ENCODE measurements around the gene C2orf92.

The C2orf92 gene

DNA sequence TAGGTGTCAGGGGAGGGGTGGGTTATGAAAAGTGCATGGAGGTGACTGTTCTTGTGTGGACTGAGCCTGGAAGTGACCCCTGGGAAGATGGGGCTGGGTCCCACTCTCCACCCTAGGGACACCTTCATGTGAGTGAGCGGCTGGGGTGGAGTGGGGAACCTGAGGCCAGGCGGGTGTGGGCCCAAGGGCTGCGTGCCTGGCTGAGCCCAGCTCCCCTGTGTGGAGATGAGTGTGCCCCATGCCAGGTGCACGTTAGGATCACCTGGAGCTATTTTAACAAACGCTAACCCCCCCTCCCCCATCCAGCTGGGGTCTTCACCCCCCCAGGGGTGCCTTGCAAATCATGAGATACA lies 70.4 kb downstream of the C2orf92 start:
- Mint-ChIP-seq H3K27ac (no peak overlapping the region), H3K36me3 (ENCODE audit: low read depth) (peaks cover 12% of the 10 kb centered on the region), H3K27me3 (peaks cover 2% of the 10 kb centered on the region), H3K4me3 (no peak overlapping the region), H3K4me1 (ENCODE audit: low read depth) (peaks cover 10% of the 10 kb centered on the region), H3K9me3 (no peaks in the 10 kb centered on the region)
- intact Hi-C loops (cut with micrococcal nuclease), result loop anchor here (2.0 kb wide), 1 partner anchor 645 kb away; no protein-coding TSS in a partner anchor

GRCh38 chr2:97740590-97741182 lies 71.2 kb downstream of the C2orf92 start:
- no peak overlapping the region for H3K27ac Mint-ChIP-seq
- peaks cover 10% of the 10 kb centered on the region for H3K4me1 Mint-ChIP-seq (ENCODE audit: low read depth)
- H3K36me3 Mint-ChIP-seq (ENCODE audit: low read depth), result peaks cover 14% of the 10 kb centered on the region
- intact Hi-C loops (cut with micrococcal nuclease), result loop anchor here (2.0 kb wide), 1 partner anchor 644 kb away; no protein-coding TSS in a partner anchor
- H3K4me3 Mint-ChIP-seq, result no peak overlapping the region
- peaks cover 2% of the 10 kb centered on the region for H3K27me3 Mint-ChIP-seq
- no peaks in the 10 kb centered on the region for H3K9me3 Mint-ChIP-seq

DNA sequence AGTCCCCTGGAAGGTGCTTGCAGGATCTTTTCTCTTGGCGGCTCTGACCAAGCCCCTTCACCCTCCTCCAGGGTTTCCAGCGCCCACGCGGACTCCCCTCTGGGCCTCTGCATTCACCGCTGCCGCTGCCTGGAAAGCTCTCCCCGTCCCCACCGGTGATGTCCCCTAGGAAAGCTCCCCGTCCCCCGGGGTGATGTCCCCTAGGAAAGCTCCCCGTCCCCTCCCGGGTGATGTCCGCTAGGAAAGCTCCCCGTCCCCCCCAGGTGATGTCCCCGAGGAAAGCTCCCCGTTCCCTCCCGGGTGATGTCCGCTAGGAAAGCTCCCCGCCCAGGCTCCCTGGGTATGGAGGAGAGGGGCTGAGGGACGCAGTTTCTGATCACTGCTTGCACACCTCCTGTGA lies 71.7 kb downstream of the C2orf92 start:
- Mint-ChIP-seq H3K4me1 (ENCODE audit: low read depth) (peaks cover 10% of the 10 kb centered on the region), H3K36me3 (ENCODE audit: low read depth) (peaks cover 19% of the 10 kb centered on the region), H3K9me3 (no peaks in the 10 kb centered on the region), H3K27ac (no peak overlapping the region), H3K27me3 (peaks cover 2% of the 10 kb centered on the region), H3K4me3 (no peak overlapping the region)
- intact Hi-C loops (cut with micrococcal nuclease), result loop anchor here (2.0 kb wide), 1 partner anchor 644 kb away; no protein-coding TSS in a partner anchor

DNA sequence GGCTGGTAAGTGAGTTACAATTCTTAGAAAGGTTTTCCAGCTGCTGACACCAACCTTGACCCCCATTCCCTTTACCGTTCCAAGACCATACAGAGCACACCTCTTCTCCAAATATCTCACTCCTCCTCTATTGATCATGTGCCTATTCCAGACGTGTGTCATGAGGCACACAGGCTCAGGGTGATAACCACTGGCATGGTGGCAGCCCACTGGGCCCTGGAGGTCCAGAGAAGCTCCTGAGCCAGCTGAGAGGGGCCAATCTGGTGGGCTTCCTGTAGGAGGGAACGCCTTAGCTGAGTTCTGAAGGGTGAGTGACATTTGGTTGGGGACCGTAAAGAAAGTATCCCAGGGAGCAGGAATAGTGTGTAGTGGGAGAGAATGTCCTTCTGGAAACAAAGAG lies 72.2 kb downstream of the C2orf92 start:
- Mint-ChIP-seq H3K27me3 (peaks cover 2% of the 10 kb centered on the region), H3K9me3 (no peaks in the 10 kb centered on the region), H3K4me1 (ENCODE audit: low read depth) (peaks cover 10% of the 10 kb centered on the region), H3K4me3 (no peak overlapping the region), H3K36me3 (ENCODE audit: low read depth) (peaks cover 22% of the 10 kb centered on the region), H3K27ac (no peak overlapping the region)
- intact Hi-C loops (cut with micrococcal nuclease), result loop anchor here (2.0 kb wide), 1 partner anchor 643 kb away; no protein-coding TSS in a partner anchor

GRCh38 chr2:97742381-97742847 lies 72.9 kb downstream of the C2orf92 start:
- Mint-ChIP-seq H3K27ac (no peak overlapping the region), H3K9me3 (no peaks in the 10 kb centered on the region), H3K4me3 (no peak overlapping the region), H3K27me3 (peaks cover 2% of the 10 kb centered on the region), H3K36me3 (ENCODE audit: low read depth) (peaks cover 30% of the 10 kb centered on the region), H3K4me1 (ENCODE audit: low read depth) (peaks cover 10% of the 10 kb centered on the region)
- intact Hi-C loops (cut with micrococcal nuclease), result no loop called here

- peaks cover 2% of the 10 kb centered on the region for H3K27me3 Mint-ChIP-seq
Measured at GRCh38 chr2:97743913-97744312, 74.4 kb downstream of the C2orf92 start.

GRCh38 chr2:97745474-97746174 lies 76.1 kb downstream of the C2orf92 start:
- peaks cover 14% of the 10 kb centered on the region for H3K9me3 Mint-ChIP-seq
- no peak overlapping the region for H3K27ac Mint-ChIP-seq
- peaks cover 2% of the 10 kb centered on the region for H3K27me3 Mint-ChIP-seq
- no peak overlapping the region for H3K4me3 Mint-ChIP-seq
- H3K4me1 Mint-ChIP-seq (ENCODE audit: low read depth), result peaks cover 25% of the 10 kb centered on the region
- peaks cover 49% of the 10 kb centered on the region for H3K36me3 Mint-ChIP-seq (ENCODE audit: low read depth)
- intact Hi-C loops (cut with micrococcal nuclease), result no loop called here

More at GRCh38 chr2:97743913-97744312, 74.4 kb downstream of the C2orf92 start:
- intact Hi-C loops (cut with micrococcal nuclease), result no loop called here
- Mint-ChIP-seq H3K27ac (no peak overlapping the region), H3K36me3 (ENCODE audit: low read depth) (peaks cover 33% of the 10 kb centered on the region), H3K9me3 (peaks cover under 1% of the 10 kb centered on the region), H3K4me3 (no peak overlapping the region), H3K4me1 (ENCODE audit: low read depth) (peaks cover 19% of the 10 kb centered on the region)

DNA sequence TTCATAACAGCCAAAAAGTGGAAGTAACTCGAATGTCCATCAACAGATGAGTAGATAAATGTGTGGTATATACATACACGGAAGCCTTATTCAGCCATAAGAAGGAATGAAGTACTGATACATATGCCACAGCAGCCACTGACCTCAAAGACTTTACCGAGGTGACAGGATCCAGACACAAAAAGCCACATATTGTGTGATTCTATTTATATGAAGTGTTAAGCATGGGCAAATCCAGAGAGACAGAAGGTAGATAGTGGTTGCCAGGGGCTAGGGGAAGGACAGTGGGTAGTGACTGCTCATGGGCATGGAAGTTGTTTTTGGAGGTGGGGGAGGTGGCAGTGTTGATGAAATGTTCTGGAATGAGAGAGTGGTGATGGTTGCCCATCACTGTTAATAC lies 77.8 kb downstream of the C2orf92 start:
- Mint-ChIP-seq H3K4me1 (ENCODE audit: low read depth) (peaks cover 19% of the 10 kb centered on the region), H3K9me3 (peaks cover 14% of the 10 kb centered on the region), H3K4me3 (no peak overlapping the region), H3K27me3 (no peaks in the 10 kb centered on the region), H3K27ac (no peak overlapping the region), H3K36me3 (ENCODE audit: low read depth) (peaks cover 66% of the 10 kb centered on the region)
- intact Hi-C loops (cut with micrococcal nuclease), result no loop called here

GRCh38 chr2:97747716-97748115 lies 78.2 kb downstream of the C2orf92 start:
- peaks cover 69% of the 10 kb centered on the region for H3K36me3 Mint-ChIP-seq (ENCODE audit: low read depth)
- H3K27me3 Mint-ChIP-seq, result no peaks in the 10 kb centered on the region
- H3K4me1 Mint-ChIP-seq (ENCODE audit: low read depth), result peaks cover 15% of the 10 kb centered on the region
- H3K4me3 Mint-ChIP-seq, result no peak overlapping the region
- H3K9me3 Mint-ChIP-seq, result peaks cover 14% of the 10 kb centered on the region
- no peak overlapping the region for H3K27ac Mint-ChIP-seq
- intact Hi-C loops (cut with micrococcal nuclease), result no loop called here

GRCh38 chr2:97749581-97749980 lies 80.1 kb downstream of the C2orf92 start:
- Mint-ChIP-seq H3K27me3 (no peaks in the 10 kb centered on the region), H3K36me3 (ENCODE audit: low read depth) (peaks cover 72% of the 10 kb centered on the region), H3K4me1 (ENCODE audit: low read depth) (peaks cover 15% of the 10 kb centered on the region), H3K4me3 (no peak overlapping the region), H3K9me3 (peaks cover 14% of the 10 kb centered on the region), H3K27ac (no peak overlapping the region)
- intact Hi-C loops (cut with micrococcal nuclease), result no loop called here

- Mint-ChIP-seq H3K4me1 (ENCODE audit: low read depth) (peaks cover 15% of the 10 kb centered on the region), H3K4me3 (no peak overlapping the region), H3K9me3 (peaks cover 14% of the 10 kb centered on the region), H3K27ac (no peak overlapping the region), H3K27me3 (no peaks in the 10 kb centered on the region), H3K36me3 (ENCODE audit: low read depth) (peaks cover 75% of the 10 kb centered on the region)
- intact Hi-C loops (cut with micrococcal nuclease), result no loop called here
Measured at GRCh38 chr2:97750017-97750416, 80.5 kb downstream of the C2orf92 start.

GRCh38 chr2:97751752-97752151 lies 82.2 kb downstream of the C2orf92 start:
- Mint-ChIP-seq H3K27me3 (no peaks in the 10 kb centered on the region), H3K27ac (no peak overlapping the region), H3K9me3 (peaks cover 14% of the 10 kb centered on the region), H3K4me1 (ENCODE audit: low read depth) (peaks cover 15% of the 10 kb centered on the region), H3K4me3 (no peak overlapping the region), H3K36me3 (ENCODE audit: low read depth) (peaks cover 82% of the 10 kb centered on the region)
- intact Hi-C loops (cut with micrococcal nuclease), result no loop called here

Measured in dendritic cell treated with granulocyte-macrophage colony-stimulating factor and Interleukin-4, amounts not matched to agents 40 ng/mL and 50 ng/mL, for 4 days (primary cell).